Esophagus (tissue), 2 donors: ENCODE results near the gene DARS2. TPM values are rescaled to one million over a fixed set of nuclear protein-coding genes. Genes with fewer than 3 reads are reported as not detected.

Source experiments
- H3K27ac ChIP-seq, 2 donors: one replicate each; pipeline ENCODE4 v1.5.1; 2013; ENCODE audit warnings: low read depth in 2 of 2, mild to moderate bottlenecking in 2 of 2, inconsistent platforms in 1 of 2, low read length in 1 of 2, moderate library complexity in 1 of 2
- H3K27me3 ChIP-seq, 2 donors: one replicate each; pipeline ENCODE4 v1.6.1; 2013; ENCODE audit warnings: low read length in 2 of 2, control low read depth in 1 of 2, mild to moderate bottlenecking in 1 of 2; ENCODE audit not compliant: insufficient read depth in 2 of 2, control insufficient read depth in 1 of 2
- H3K36me3 ChIP-seq, 2 donors: one replicate each; pipeline ENCODE4 v1.6.1; 2013; ENCODE audit warnings: low read length in 1 of 2; ENCODE audit not compliant: control insufficient read depth in 2 of 2, insufficient read depth in 2 of 2
- H3K4me1 ChIP-seq, 2 donors: one replicate each; pipeline ENCODE4 v1.6.1; 2013; ENCODE audit warnings: low read length in 1 of 2; ENCODE audit not compliant: control insufficient read depth in 2 of 2, insufficient read depth in 2 of 2
- H3K4me3 ChIP-seq, 2 donors: one replicate each; pipeline ENCODE4 v1.5.1; 2013; ENCODE audit warnings: low read length in 2 of 2, mild to moderate bottlenecking in 2 of 2, low read depth in 1 of 2, moderate library complexity in 1 of 2
- H3K9me3 ChIP-seq, 2 donors: one replicate each; pipeline ENCODE4 v1.6.1; 2013; ENCODE audit warnings: mild to moderate bottlenecking in 2 of 2, low read depth in 1 of 2, low read length in 1 of 2, moderate library complexity in 1 of 2; ENCODE audit not compliant: control insufficient read depth in 2 of 2, insufficient read depth in 1 of 2
- WGBS, 2 donors: extraction: QIAGEN DNeasy Blood & Tissue Kit; methylation state at CpG; one replicate each; pipeline ENCODE4 v1.1.7; 2013; 5-methylcytosine and 5-hydroxymethylcytosine counted together
- polyA plus RNA-seq, 2 donors: library from polyadenylated mRNA; stranded (reverse); fragments of 200-250 nt; gene quantifications; one replicate each; pipeline ENCODE4 v1.2.3, GENCODE V29; 2013
- donor health status: healthy with polysubstance abuse.
- donor health status: Bipolar disorder and iron deficiency.

DARS2 gene
- polyA plus RNA-seq, 2 donors: 6.4 to 7.9 TPM

GRCh38 chr1:173900992-173901391, 76.5 kb downstream of the DARS2 start:
- WGBS, 2 donors: 61 to 72% methylated on average over 3 of the region's 3 CpGs
- Histone ChIP-seq H3K27ac (no peak overlapping the region), H3K36me3 (no peaks in the 10 kb centered on the region), H3K4me1 (no peaks in the 10 kb centered on the region), H3K27me3 (no peaks in the 10 kb centered on the region), H3K9me3 (no peaks in the 10 kb centered on the region), H3K4me3 (no peak overlapping the region)

GRCh38 chr1:173903827-173904531, 79.5 kb downstream of the DARS2 start:
- H3K27me3 ChIP-seq: no peaks in the 10 kb centered on the region
- no peak overlapping the region for H3K4me3 ChIP-seq
- 80 to 88% methylated on average over 6 of the region's 6 CpGs for WGBS, 2 donors
- H3K4me1 ChIP-seq: no peaks in the 10 kb centered on the region
- H3K36me3 ChIP-seq: no peaks in the 10 kb centered on the region
- no peak overlapping the region for H3K27ac ChIP-seq
- H3K9me3 ChIP-seq: no peaks in the 10 kb centered on the region

Other genes starting within 250 kb of the DARS2 start
- gene SLC9C2, start 221.6 kb upstream of the DARS2 start, polyA plus RNA-seq: not detected
- gene TEX50, start 189.3 kb upstream of the DARS2 start, polyA plus RNA-seq: not detected
- not detected for gene ANKRD45, start 154.8 kb upstream of the DARS2 start, polyA plus RNA-seq
- 1 to 10 TPM; 3.8 to 8.2 TPM for gene KLHL20, start 109.7 kb upstream of the DARS2 start, polyA plus RNA-seq
- gene CENPL, start 210 bp downstream of the DARS2 start, polyA plus RNA-seq: 1 to 10 TPM; 2.1 to 3.2 TPM
- 100 to 1,000 TPM; 419 to 527 TPM for gene GAS5, start 43.3 kb downstream of the DARS2 start, polyA plus RNA-seq
- gene ZBTB37, start 43.7 kb downstream of the DARS2 start, polyA plus RNA-seq: 1 to 10 TPM in 1 of 2 donors, under 1 TPM in 1; 0.47 to 1.3 TPM
- under 1 TPM in 1 of 2 donors, not detected in 1; 0.06 TPM for gene SERPINC1, start 92.7 kb downstream of the DARS2 start, polyA plus RNA-seq
- gene RC3H1, start 197.7 kb downstream of the DARS2 start, polyA plus RNA-seq: 1 to 10 TPM; 3.5 to 6.8 TPM